Parathyroid adenoma (tissue), 2 donors: ENCODE results near the gene MMEL1.

Experiments used
- H2AFZ ChIP-seq: fragments of 300-600 bp; sonication (generic); one replicate; pipeline ENCODE4 v1.7.0; 2017; ENCODE audit warnings: antibody characterized with exemption, mild to moderate bottlenecking
- H3K27ac ChIP-seq: fragments of 300-600 bp; sonication (generic); one replicate; pipeline ENCODE4 v1.7.0; 2017
- H3K27me3 ChIP-seq: fragments of 300-600 bp; sonication (generic); one replicate; pipeline ENCODE4 v1.7.0; 2017; ENCODE audit warnings: low read length; ENCODE audit not compliant: control insufficient read depth, insufficient read depth
- H3K36me3 ChIP-seq: fragments of 300-600 bp; sonication (generic); one replicate; pipeline ENCODE4 v1.7.0; 2017; ENCODE audit warnings: low read length; ENCODE audit not compliant: control insufficient read depth, insufficient read depth
- H3K4me1 ChIP-seq: fragments of 300-600 bp; sonication (generic); one replicate; pipeline ENCODE4 v1.7.0; 2017; ENCODE audit warnings: control low read depth
- H3K4me2 ChIP-seq: fragments of 300-600 bp; sonication (generic); one replicate; pipeline ENCODE4 v1.7.0; 2017; ENCODE audit warnings: low read length
- H3K4me3 ChIP-seq: fragments of 300-600 bp; sonication (generic); one replicate; pipeline ENCODE4 v1.7.0; 2017; ENCODE audit warnings: low read depth, low read length
- H3K79me2 ChIP-seq: fragments of 300-600 bp; sonication (generic); one replicate; pipeline ENCODE4 v1.7.0; 2017; ENCODE audit warnings: control low read depth
- H3K9ac ChIP-seq: fragments of 300-600 bp; sonication (generic); one replicate; pipeline ENCODE4 v1.7.0; 2017; ENCODE audit warnings: mild to moderate bottlenecking
- H3K9me3 ChIP-seq: fragments of 300-600 bp; sonication (generic); one replicate; pipeline ENCODE4 v1.7.0; 2017; ENCODE audit warnings: low read length; ENCODE audit not compliant: control insufficient read depth
- CTCF ChIP-seq: fragments of 300-600 bp; sonication (generic); IDR thresholded peaks from one replicate; pipeline ENCODE4 v1.7.0; 2017; ENCODE audit warnings: antibody characterized with exemption, mild to moderate bottlenecking
- donor health status: primary hyperparathyroidism.

The MMEL1 gene

GRCh38 chr1:2623571-2624337, 9.1 kb downstream of the MMEL1 start:
- no peak overlapping the region for H3K9ac ChIP-seq
- H3K4me3 ChIP-seq = no peak overlapping the region
- H3K27ac ChIP-seq = no peak overlapping the region
- no peaks in the 10 kb centered on the region for H3K27me3 ChIP-seq
- no peaks in the 10 kb centered on the region for H3K36me3 ChIP-seq
- H3K4me2 ChIP-seq = no peak overlapping the region
- H2AFZ ChIP-seq = no peak overlapping the region
- TF ChIP-seq CTCF = no peak
- no peaks in the 10 kb centered on the region for H3K79me2 ChIP-seq
- H3K9me3 ChIP-seq = no peaks in the 10 kb centered on the region
- H3K4me1 ChIP-seq = no peaks in the 10 kb centered on the region

- Histone ChIP-seq H3K4me1 (no peaks in the 10 kb centered on the region), H3K36me3 (no peaks in the 10 kb centered on the region), H3K27me3 (no peaks in the 10 kb centered on the region), H3K9me3 (no peaks in the 10 kb centered on the region), H3K9ac (no peak overlapping the region), H3K4me2 (no peak overlapping the region), H3K4me3 (no peak overlapping the region), H3K27ac (no peak overlapping the region), H2AFZ (no peak overlapping the region), H3K79me2 (no peaks in the 10 kb centered on the region)
- TF ChIP-seq CTCF = no peak
These were observed 14.8 kb downstream of the MMEL1 start for GRCh38 chr1:2617971-2618470.

- no peak overlapping the region for H3K4me2 ChIP-seq
- H3K27ac ChIP-seq = no peak overlapping the region
- no peak overlapping the region for H2AFZ ChIP-seq
- no peaks in the 10 kb centered on the region for H3K79me2 ChIP-seq
- no peaks in the 10 kb centered on the region for H3K4me1 ChIP-seq
- no peak overlapping the region for H3K9ac ChIP-seq
- no peak for TF ChIP-seq CTCF
- no peaks in the 10 kb centered on the region for H3K27me3 ChIP-seq
- H3K36me3 ChIP-seq = no peaks in the 10 kb centered on the region
- no peak overlapping the region for H3K4me3 ChIP-seq
- no peaks in the 10 kb centered on the region for H3K9me3 ChIP-seq
These were observed 18.7 kb downstream of the MMEL1 start for GRCh38 chr1:2614145-2614544.

- H3K9me3 ChIP-seq = no peaks in the 10 kb centered on the region
- H3K9ac ChIP-seq = no peak overlapping the region
- TF ChIP-seq CTCF = no peak
- no peaks in the 10 kb centered on the region for H3K36me3 ChIP-seq
- H3K4me3 ChIP-seq = no peak overlapping the region
- no peak overlapping the region for H2AFZ ChIP-seq
- H3K4me2 ChIP-seq = no peak overlapping the region
- no peaks in the 10 kb centered on the region for H3K27me3 ChIP-seq
- no peaks in the 10 kb centered on the region for H3K79me2 ChIP-seq
- no peaks in the 10 kb centered on the region for H3K4me1 ChIP-seq
- H3K27ac ChIP-seq = no peak overlapping the region
These were observed 20.0 kb downstream of the MMEL1 start for GRCh38 chr1:2612591-2613365.
